H9 (cell line): ENCODE results near the gene NUP98. TPM values are rescaled to one million over a fixed set of nuclear protein-coding genes. Genes with fewer than 3 reads are reported as not detected.

Experiments
- DNase-seq: peaks from one replicate; pipeline ENCODE4 v3.0.0-alpha.2; 2017
- H2AFZ ChIP-seq: one replicate; pipeline ENCODE4 v1.6.1; 2013; ENCODE audit warnings: mild to moderate bottlenecking, low read length, control low read depth, moderate library complexity
- H2AK5ac ChIP-seq: 2 replicates; pipeline ENCODE4 v1.6.1; 2013; ENCODE audit warnings: low read length, control low read depth, mixed read lengths; ENCODE audit not compliant: insufficient read length
- H2BK120ac ChIP-seq: one replicate; pipeline ENCODE4 v1.6.1; 2013; ENCODE audit warnings: low read depth, mild to moderate bottlenecking, low read length, control low read depth, inconsistent platforms; ENCODE audit not compliant: poor library complexity, severe bottlenecking
- H2BK12ac ChIP-seq: 2 replicates; pipeline ENCODE4 v1.6.1; 2013; ENCODE audit warnings: low read length, control low read depth, mixed read lengths, low read depth; ENCODE audit not compliant: insufficient read length
- H2BK15ac ChIP-seq: 2 replicates; pipeline ENCODE4 v1.6.1; 2013; ENCODE audit warnings: low read depth, low read length, control low read depth
- H2BK20ac ChIP-seq: one replicate; pipeline ENCODE4 v1.6.1; 2013; ENCODE audit warnings: low read depth, mild to moderate bottlenecking, low read length, control low read depth, inconsistent platforms; ENCODE audit not compliant: poor library complexity, severe bottlenecking
- H2BK5ac ChIP-seq: 2 replicates; pipeline ENCODE4 v1.6.1; 2013; ENCODE audit warnings: low read length, control low read depth, mixed read lengths; ENCODE audit not compliant: insufficient read length
- H3K14ac ChIP-seq: 2 replicates; pipeline ENCODE4 v1.6.1; 2013; ENCODE audit warnings: low read length, control low read depth; ENCODE audit not compliant: insufficient read depth
- H3K18ac ChIP-seq: 2 replicates; pipeline ENCODE4 v1.6.1; 2013; ENCODE audit warnings: low read depth, mild to moderate bottlenecking, mixed read lengths, low read length, control low read depth; ENCODE audit not compliant: insufficient read length
- H3K23ac ChIP-seq: 2 replicates; pipeline ENCODE4 v1.6.1; 2013; ENCODE audit warnings: low read length, control low read depth, mixed read lengths, low read depth; ENCODE audit not compliant: insufficient read length
- H3K23me2 ChIP-seq: 2 replicates; pipeline ENCODE4 v1.6.1; 2013; ENCODE audit warnings: low read depth, mild to moderate bottlenecking, mixed read lengths, low read length, control low read depth; ENCODE audit not compliant: insufficient read length, poor library complexity, severe bottlenecking
- H3K27ac ChIP-seq: 2 replicates; pipeline ENCODE4 v1.5.1; 2013; ENCODE audit warnings: low read length, control low read depth, mixed read lengths, low read depth; ENCODE audit not compliant: insufficient read length
- H3K27me3 ChIP-seq: 2 replicates; pipeline ENCODE4 v1.6.1; 2013; ENCODE audit warnings: low read length, control low read depth, inconsistent platforms; ENCODE audit not compliant: insufficient read depth
- H3K4ac ChIP-seq: 2 replicates; pipeline ENCODE4 v1.6.1; 2013; ENCODE audit warnings: low read depth, mild to moderate bottlenecking, control low read depth, inconsistent platforms, low read length, moderate library complexity
- H3K4me1 ChIP-seq: 2 replicates; pipeline ENCODE4 v1.6.1; 2013; ENCODE audit warnings: low read length, control low read depth, inconsistent platforms; ENCODE audit not compliant: insufficient read depth
- H3K4me2 ChIP-seq: 2 replicates; pipeline ENCODE4 v1.6.1; 2013; ENCODE audit warnings: low read length, control low read depth, mixed read lengths; ENCODE audit not compliant: insufficient read length, insufficient read depth
- H3K56ac ChIP-seq: 2 replicates; pipeline ENCODE4 v1.6.1; 2013; ENCODE audit warnings: low read depth, mild to moderate bottlenecking, mixed read lengths, low read length, control low read depth; ENCODE audit not compliant: insufficient read length
- H3K79me1 ChIP-seq: 2 replicates; pipeline ENCODE4 v1.6.1; 2013; ENCODE audit warnings: low read depth, mild to moderate bottlenecking, moderate library complexity, low read length, control low read depth, inconsistent platforms; ENCODE audit not compliant: insufficient read depth, poor library complexity, severe bottlenecking
- H3K79me2 ChIP-seq: 2 replicates; pipeline ENCODE4 v1.6.1; 2013; ENCODE audit warnings: low read length, control low read depth, inconsistent platforms; ENCODE audit not compliant: insufficient read depth
- H3K9ac ChIP-seq: 2 replicates; pipeline ENCODE4 v1.6.1; 2013; ENCODE audit warnings: low read length, control low read depth, mixed read lengths; ENCODE audit not compliant: insufficient read length; ENCODE audit errors: extremely low read depth
- H3K9me3 ChIP-seq: one replicate; pipeline ENCODE4 v1.6.1; 2013; ENCODE audit warnings: low read depth, low read length, inconsistent platforms; ENCODE audit not compliant: control insufficient read depth
- H3T11ph ChIP-seq: one replicate; pipeline ENCODE4 v1.6.1; 2013; ENCODE audit warnings: mild to moderate bottlenecking, low read length, control low read depth, inconsistent platforms
- H4K20me1 ChIP-seq: one replicate; pipeline ENCODE4 v1.6.1; 2013; ENCODE audit not compliant: control insufficient read depth, insufficient read length, insufficient read depth
- H4K5ac ChIP-seq: 2 replicates; pipeline ENCODE4 v1.6.1; 2013; ENCODE audit warnings: low read depth, mild to moderate bottlenecking, mixed read lengths, low read length, control low read depth; ENCODE audit not compliant: insufficient read length
- H4K8ac ChIP-seq: replicated peaks from 2 replicates; pipeline ENCODE4 v1.6.1; 2013; ENCODE audit warnings: low read length, control low read depth, mixed read lengths, low read depth; ENCODE audit not compliant: insufficient read length
- H4K91ac ChIP-seq: 2 replicates; pipeline ENCODE4 v1.6.1; 2013; ENCODE audit warnings: low read depth, mild to moderate bottlenecking, moderate library complexity, mixed read lengths, low read length, control low read depth; ENCODE audit not compliant: insufficient read length
- H3K27ac Mint-ChIP-seq, 3 experiments: 2 replicates in 2 of 3; 3 replicates in 1 of 3; pipeline ENCODE4 v1.8.0; 2020 to 2021; ENCODE audit warnings: mixed read lengths in 3 of 3, mild to moderate bottlenecking in 1 of 3, moderate library complexity in 1 of 3
- H3K27me3 Mint-ChIP-seq: 2 replicates; pipeline ENCODE4 v1.8.0; 2021; ENCODE audit warnings: low read depth, mild to moderate bottlenecking, moderate library complexity, mixed read lengths
- H3K36me3 Mint-ChIP-seq, 3 experiments: 2 replicates in 2 of 3; 3 replicates in 1 of 3; pipeline ENCODE4 v1.8.0; 2020 to 2021; ENCODE audit warnings: low read depth in 3 of 3, mixed read lengths in 3 of 3; ENCODE audit not compliant: insufficient read depth in 1 of 3
- H3K4me1 Mint-ChIP-seq, 2 experiments: 2 replicates each; pipeline ENCODE4 v1.8.0; 2020; ENCODE audit warnings: mixed read lengths in 2 of 2
- H3K4me3 Mint-ChIP-seq, 2 experiments: 2 replicates in 1 of 2; 3 replicates in 1 of 2; pipeline ENCODE4 v1.8.0; 2020 to 2021; ENCODE audit warnings: mild to moderate bottlenecking in 2 of 2, mixed read lengths in 2 of 2, moderate library complexity in 1 of 2
- H3K9me3 Mint-ChIP-seq, 2 experiments: 2 replicates in 1 of 2; 3 replicates in 1 of 2; pipeline ENCODE4 v1.8.0; 2020; ENCODE audit warnings: mild to moderate bottlenecking in 2 of 2, mixed read lengths in 2 of 2, moderate library complexity in 1 of 2
- CTCF ChIP-seq: fragments of 200-600 bp; sonication (generic); conservative IDR thresholded peaks from 3 replicates; pipeline ENCODE4 v1.8.0; 2021; ENCODE audit warnings: antibody characterized with exemption, mild to moderate bottlenecking
- WGBS: extraction: QIAGEN DNeasy Blood & Tissue Kit; methylation state at CpG from one replicate; pipeline ENCODE4 v1.1.7; 2013; ENCODE audit warnings: missing lambda C conversion rate, low lambda C conversion rate, mixed read lengths; ENCODE audit not compliant: insufficient read length; ENCODE audit errors: extremely low coverage; 5-methylcytosine and 5-hydroxymethylcytosine counted together
- total RNA-seq: library from RNA; stranded (reverse); gene quantifications from 2 replicates; pipeline ENCODE4 v1.2.1, GENCODE V29; 2021

NUP98 gene
- total RNA-seq, 1 experiment from 2014 or later: 105 TPM

GRCh38 chr11:3626250-3626960, 170.9 kb downstream of the NUP98 start:
- Mint-ChIP-seq H3K4me3 (no peak overlapping the region), H3K4me1 (no peaks in the 10 kb centered on the region), H3K27ac (no peak overlapping the region), H3K27me3 (no peaks in the 10 kb centered on the region; the same call in 1 of the 2 replicates), H3K36me3 (no peaks in the 10 kb centered on the region), H3K9me3 (no peaks in the 10 kb centered on the region)
- Histone ChIP-seq H3K9ac (no peak overlapping the region), H3K4ac (no peak overlapping the region), H3K56ac (no peak overlapping the region), H2BK12ac (no peak overlapping the region), H3K23ac (no peak overlapping the region), H3K18ac (no peak overlapping the region), H2BK5ac (no peak overlapping the region), H3K27me3 (no peaks in the 10 kb centered on the region), H3K79me2 (no peaks in the 10 kb centered on the region), H3K23me2 (no peaks in the 10 kb centered on the region), H4K8ac (no peak overlapping the region), H4K20me1 (no peaks in the 10 kb centered on the region), H3K9me3 (no peaks in the 10 kb centered on the region), H4K91ac (no peak overlapping the region), H2AK5ac (no peak overlapping the region), H3K4me1 (no peaks in the 10 kb centered on the region), H3K14ac (no peak overlapping the region), H2BK15ac (no peak overlapping the region), H3K27ac (no peak overlapping the region), H2BK20ac (no peak overlapping the region), H2BK120ac (no peak overlapping the region), H3K79me1 (no peaks in the 10 kb centered on the region), H3T11ph (no peak overlapping the region), H4K5ac (no peak overlapping the region), H3K4me2 (no peak overlapping the region), H2AFZ (no peak overlapping the region)
- peak; percentile 57 for DNase-seq
- TF ChIP-seq CTCF: peak; percentile 39
- no CpG with 5 or more reads among the region's 23 CpGs for WGBS

Other genes starting within 250 kb of the NUP98 start
- 7.5 and 7.9 TPM in 2 replicates for gene ART5, start 155.6 kb downstream of the NUP98 start, total RNA-seq
- not detected in 2 replicates for gene ART1, start 152.4 kb downstream of the NUP98 start, total RNA-seq
- gene CHRNA10, start 126.2 kb downstream of the NUP98 start, total RNA-seq: 2.1 and 2.4 TPM in 2 replicates
- gene PGAP2, start 11.0 kb upstream of the NUP98 start, total RNA-seq: 36.1 and 37.4 TPM in 2 replicates
- 24.9 and 26.4 TPM in 2 replicates for gene RHOG, start 43.4 kb upstream of the NUP98 start, total RNA-seq
- 15.2 and 15.6 TPM in 2 replicates for gene STIM1, start 58.1 kb upstream of the NUP98 start, total RNA-seq